ENCODE measurements around the gene FDPS.

- TF ChIP-seq CTCF (IDR thresholded peaks at IDR 0.05) (no peak), POLR2A (IDR thresholded peaks at IDR 0.05) (no peak)
Measured at GRCh38 chr1:155295183-155295941, 13.3 kb upstream of the FDPS start.

Measured in heart left ventricle (tissue), 13 donors.